GM18505 (cell line): ENCODE results near the gene GADD45G.

Experiments used
- ATAC-seq: cut with Tn5 transposase; IDR thresholded peaks from one replicate; pipeline ENCODE4 v1.9.1; 2021; ENCODE audit not compliant: unreplicated experiment
- POLR2A ChIP-seq: IDR thresholded peaks from 4 replicates; pipeline ENCODE4 v1.6.1; 2011; ENCODE audit warnings: borderline replicate concordance; ENCODE audit not compliant: insufficient read depth, insufficient read length; ENCODE audit errors: extremely low read depth

Gene GADD45G

GRCh38 chr9:89604729-89605464, at the start of gene GADD45G:
Gene GADD45G, plus strand, starts transcription at chr9:89605012. Its CDS starts 110 bp downstream, at chr9:89605122.
- peak; percentile 43 for ATAC-seq

DNA sequence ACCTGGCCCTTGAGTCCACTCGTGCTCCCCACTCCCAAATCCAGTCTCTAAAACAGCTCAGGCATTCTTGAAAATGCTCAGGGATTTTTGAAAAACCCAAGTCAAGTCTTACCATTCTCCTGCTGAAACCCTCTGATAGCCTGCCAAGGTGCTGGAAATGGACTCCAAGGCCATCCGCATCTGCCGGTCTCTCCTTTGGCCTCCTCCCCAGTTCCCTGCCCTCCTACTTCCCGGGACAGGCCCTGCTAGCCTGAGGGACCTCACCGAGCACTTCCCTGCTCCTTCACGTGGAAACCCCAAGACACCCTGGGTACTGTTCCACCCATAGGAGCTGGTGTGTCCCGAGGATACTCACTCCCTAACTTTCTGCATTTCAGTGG, 49.8 kb upstream of the GADD45G start:
- ATAC-seq = no peak
- no peak for TF ChIP-seq POLR2A

More at GRCh38 chr9:89604729-89605464, at the start of gene GADD45G:
- peak; percentile 33 for TF ChIP-seq POLR2A

DNA sequence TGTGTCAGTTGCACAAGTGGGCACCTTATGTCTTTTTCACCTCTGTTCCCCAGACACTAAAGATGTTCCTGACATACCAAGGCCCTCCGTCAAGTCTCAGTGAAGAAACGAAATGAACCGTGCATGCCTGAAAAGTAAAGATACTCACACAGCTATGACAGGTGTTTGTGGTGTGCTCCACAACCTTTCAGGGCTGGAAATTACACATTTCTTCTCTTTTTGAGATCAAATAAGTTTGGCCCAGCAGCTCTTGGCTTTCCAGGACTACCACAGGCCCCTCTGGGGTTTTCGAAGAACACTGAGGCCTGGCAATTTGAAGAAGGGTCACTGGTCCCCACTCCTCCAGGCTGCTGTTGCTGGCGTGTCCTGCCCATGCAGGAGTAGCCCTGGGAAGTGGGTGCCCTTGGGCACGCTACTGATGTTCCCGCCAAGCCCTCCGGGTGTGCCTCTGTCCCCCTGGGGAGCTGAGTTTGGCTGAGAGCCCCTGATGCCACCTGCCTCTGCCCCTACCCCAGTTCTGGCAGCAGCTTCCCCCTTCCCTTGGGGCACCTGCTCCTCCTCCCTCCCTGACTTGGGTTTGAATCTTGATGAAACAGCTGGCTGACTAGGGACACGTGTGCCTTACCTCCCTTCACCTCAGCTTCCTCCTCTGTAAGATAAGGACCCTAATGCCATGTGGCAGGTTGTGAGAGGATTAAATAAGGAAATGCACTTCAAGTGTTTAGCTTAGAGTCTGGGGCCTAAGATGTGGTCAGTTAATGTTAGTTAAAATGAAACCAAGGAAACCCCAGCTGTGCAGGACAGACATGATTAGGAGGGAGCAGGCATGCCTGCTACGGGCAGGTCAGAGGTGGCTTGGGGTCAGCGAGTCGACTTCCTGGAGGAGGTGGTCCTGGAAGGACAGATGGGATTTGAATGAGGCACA, 49.1 kb upstream of the GADD45G start:
- TF ChIP-seq POLR2A = no peak
- peak; percentile 54 for ATAC-seq

- no peak for ATAC-seq
- TF ChIP-seq POLR2A = no peak
Measured at GRCh38 chr9:89558196-89558899, 46.5 kb upstream of the GADD45G start.

DNA sequence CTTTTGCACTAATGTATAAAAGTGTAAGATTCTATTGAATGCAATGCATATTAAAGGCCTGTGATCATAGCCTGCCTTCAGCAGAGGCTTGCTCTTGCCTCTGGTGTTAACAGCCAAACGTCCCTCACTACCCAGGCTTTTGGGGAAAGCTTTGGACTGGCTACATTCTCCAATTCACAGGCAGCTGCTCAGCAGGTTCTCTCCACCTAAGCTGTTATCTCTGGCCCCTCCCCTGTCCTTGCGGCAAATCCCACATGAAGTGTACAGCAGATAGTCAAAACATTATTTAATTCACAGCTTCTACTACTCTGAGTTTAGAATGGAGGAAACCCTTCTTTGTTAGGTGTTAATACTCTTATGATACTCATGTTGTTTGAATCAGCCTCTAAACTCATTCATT, 45.9 kb upstream of the GADD45G start:
- TF ChIP-seq POLR2A = no peak
- ATAC-seq = no peak

DNA sequence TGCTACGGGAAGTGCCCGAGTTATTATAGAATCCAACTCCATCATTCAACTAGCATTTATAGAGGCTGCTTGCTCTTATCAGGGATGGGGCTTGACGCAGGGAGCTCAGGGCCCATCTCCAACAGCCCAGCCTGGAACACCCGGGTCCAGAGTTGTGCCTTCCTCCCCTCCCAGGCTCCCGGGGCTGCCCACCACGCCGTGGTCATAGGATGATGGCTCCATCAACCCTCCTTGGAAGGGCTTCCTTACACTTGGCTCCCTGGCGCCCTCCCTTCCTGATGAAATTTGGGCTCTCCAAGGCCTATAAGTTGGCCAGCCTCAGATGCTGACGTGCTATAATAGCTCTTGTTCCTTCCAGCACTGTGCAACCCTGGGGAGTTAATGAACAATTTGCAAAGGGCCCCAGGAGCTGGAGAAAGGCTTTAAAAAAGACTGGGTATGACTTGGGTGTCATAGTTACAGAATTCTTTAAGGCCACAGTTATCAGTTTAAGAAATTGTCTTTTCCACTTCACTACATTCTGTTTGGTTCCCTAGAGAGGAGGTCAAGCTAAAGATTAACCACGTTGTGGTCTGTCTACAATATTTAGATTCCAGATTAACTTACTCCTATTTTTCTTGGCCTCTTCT, 42.5 kb upstream of the GADD45G start:
- no peak for ATAC-seq
- no peak for TF ChIP-seq POLR2A

GRCh38 chr9:89563571-89564345, 41.1 kb upstream of the GADD45G start:
- no peak for TF ChIP-seq POLR2A
- ATAC-seq = no peak

GRCh38 chr9:89564346-89564878, 40.4 kb upstream of the GADD45G start:
- no peak for TF ChIP-seq POLR2A
- peak; percentile 53 for ATAC-seq

- TF ChIP-seq POLR2A = no peak
- ATAC-seq = no peak
Measured at GRCh38 chr9:89567649-89568048, 37.2 kb upstream of the GADD45G start.

DNA sequence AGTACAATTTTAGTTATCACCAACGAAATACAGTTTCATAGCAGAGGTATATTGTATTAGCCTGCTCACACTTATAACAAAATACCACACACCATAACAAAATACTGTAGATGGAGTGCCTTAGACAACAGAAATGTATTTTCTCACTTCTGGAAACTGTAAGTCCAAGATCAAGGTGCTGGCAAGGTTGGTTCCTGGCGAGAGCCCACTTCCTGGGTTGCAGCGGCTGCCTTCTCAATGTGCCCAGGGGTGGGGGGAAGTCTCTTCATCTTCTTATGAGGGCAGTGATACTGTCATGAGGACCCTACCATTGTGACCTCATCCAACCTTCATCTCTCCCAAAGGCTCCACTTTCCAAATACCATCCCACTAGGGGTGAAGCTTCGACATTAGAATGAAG, 30.5 kb upstream of the GADD45G start:
- no peak for ATAC-seq
- no peak for TF ChIP-seq POLR2A

GRCh38 chr9:89576404-89576839, 28.4 kb upstream of the GADD45G start:
- TF ChIP-seq POLR2A = no peak
- ATAC-seq = no peak

GRCh38 chr9:89577363-89577762, 27.4 kb upstream of the GADD45G start:
- no peak for TF ChIP-seq POLR2A
- no peak for ATAC-seq
